COLO668 (cell line): ENCODE data around the gene PXDC1.
"Not testable (repeated sequence)": the region's sequence is repeated elsewhere in the genome, so short reads cannot be mapped to it uniquely, and the experiment has no call there.

ENCODE experiments used
- DNase-seq: peaks from one replicate; lab custom pipeline; 2025; ENCODE audit not compliant: unreplicated experiment; lab: John Stamatoyannopoulos, UW

PXDC1 gene

DNA sequence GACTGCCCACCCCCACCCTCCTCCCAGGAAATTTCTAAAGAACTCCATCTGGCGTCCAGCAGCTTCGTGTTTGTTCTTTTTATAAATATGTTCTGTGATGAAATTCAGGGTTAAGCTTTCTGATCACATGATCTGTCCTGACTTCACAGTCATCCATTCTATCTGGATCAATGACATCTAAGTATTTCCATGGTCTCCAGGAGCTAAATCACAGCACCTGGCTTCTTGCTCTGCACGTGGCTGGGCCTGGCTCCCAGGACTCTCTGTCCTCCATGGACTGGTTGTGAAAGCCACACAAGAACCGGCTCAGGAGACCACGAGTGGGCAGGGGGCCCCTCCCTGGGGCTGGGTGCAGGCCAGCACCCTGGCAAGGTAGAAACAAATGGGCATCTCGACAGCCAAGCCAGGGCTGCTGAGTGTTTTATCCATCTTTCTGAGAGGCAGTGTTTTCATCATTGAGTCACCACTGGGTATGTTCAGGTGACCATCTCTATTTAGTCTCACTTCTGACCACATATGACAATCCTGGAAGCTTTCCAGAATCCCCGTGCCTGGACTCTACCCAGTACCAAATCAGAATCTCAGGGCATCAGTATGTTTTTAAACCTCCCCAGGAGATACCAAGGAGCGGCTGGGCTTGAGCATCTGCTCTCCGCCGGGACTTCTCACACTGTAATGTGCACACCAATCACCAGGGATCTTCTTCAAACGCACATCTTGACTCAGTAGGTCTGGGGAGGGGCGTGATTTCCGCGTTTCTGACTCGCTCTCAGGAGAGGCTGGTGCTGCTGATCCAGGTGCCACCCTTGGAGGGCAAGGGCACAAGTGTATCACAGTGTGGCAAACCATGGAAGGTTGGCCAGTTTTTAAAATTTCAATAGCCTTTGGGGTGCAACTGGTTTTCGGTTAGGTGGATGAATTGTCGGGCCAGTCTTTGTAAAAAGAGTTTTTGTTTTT, 31.6 kb upstream of the PXDC1 start:
- no peak for DNase-seq

DNA sequence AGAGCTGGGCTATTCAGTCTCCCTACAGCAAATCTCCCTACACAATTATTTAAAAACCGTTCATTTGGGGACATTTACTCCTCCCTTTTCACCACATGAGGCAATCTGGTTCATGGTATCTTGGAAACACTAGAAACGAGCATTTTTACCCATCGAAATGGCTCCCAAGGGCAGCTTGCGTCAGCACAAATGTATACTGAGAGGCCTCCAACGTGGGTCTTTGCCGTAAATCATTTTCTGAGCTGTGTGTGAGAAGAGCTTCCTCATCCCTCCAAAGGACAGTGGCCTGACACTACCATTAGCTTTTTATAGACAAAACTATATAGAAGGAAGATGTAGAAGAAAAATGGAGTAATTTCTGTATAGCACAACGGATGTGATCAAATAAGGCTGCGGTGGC, 30.0 kb upstream of the PXDC1 start:
- no peak for DNase-seq

DNA sequence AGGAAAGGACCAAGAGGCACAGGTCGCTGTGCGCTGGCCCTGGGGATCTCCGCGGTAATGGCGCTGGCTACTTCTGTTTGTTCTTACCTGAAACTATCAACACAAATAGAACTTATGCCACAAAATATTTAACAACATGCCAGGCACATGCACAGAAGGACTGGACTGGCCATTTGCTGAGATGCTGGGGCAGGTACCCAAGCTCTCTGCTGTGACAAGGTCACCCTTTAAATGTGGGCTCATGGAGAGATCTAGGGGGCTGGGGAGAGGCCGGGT, 28.0 kb upstream of the PXDC1 start:
- DNase-seq = no peak

GRCh38 chr6:3778701-3779573, 27.4 kb upstream of the PXDC1 start:
- no peak for DNase-seq

DNA sequence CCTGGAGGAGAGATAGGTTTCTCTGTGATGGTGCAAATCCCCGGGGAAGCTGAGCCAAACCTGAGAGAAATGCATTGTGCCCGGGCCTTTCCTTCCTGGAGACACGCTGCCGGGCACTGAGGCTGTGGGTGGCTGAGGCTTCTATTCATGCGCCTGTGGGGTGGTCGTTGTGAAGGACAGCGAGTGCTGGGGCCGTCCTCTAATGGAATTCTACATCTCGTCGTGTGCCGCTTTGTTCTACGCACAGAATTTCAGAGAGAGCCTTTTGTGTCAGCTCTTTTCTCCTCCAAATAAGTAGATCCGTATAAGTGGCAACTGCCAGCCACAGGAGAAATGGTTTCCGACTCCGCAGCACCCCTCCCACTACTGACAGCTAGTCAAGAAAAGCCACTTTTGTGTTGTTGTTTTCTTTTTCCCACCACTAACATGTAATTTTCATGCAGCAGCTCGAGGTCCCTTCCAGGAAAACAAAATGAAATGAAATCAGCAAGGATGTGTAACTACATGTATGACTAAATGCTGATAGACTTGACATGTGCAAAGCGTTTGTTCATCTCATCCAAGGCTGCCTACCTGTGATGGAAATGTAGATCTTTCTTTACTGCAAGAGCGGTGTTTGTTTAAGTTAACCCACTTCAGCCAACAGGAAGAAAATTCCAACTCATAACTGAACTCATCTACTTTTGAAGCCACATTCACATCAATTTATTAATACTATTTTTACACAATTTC, 26.4 kb upstream of the PXDC1 start:
- no peak for DNase-seq

GRCh38 chr6:3776881-3777507, 25.5 kb upstream of the PXDC1 start:
- peak; percentile 4 for DNase-seq

GRCh38 chr6:3775847-3776246, 24.3 kb upstream of the PXDC1 start:
- DNase-seq = no peak

DNA sequence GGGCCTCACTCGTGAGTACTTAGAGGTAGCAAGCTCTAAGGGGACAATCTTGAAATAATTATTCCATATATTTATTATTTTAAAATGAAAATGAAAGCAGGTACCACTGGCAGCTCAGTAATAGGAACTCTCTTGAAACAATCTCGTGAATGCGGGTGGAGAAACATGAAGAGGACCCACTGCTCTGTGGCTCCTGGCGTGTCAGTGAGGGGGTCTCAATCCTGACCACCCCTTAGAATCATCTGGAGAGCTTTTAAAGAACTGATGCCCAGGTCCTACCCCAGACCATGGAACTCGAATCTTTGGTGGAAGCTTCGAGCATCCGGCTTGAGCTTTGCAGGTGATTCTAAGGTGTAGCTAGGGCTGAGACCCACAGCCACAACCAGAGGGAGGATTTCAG, 23.9 kb upstream of the PXDC1 start:
- DNase-seq = no peak

DNA sequence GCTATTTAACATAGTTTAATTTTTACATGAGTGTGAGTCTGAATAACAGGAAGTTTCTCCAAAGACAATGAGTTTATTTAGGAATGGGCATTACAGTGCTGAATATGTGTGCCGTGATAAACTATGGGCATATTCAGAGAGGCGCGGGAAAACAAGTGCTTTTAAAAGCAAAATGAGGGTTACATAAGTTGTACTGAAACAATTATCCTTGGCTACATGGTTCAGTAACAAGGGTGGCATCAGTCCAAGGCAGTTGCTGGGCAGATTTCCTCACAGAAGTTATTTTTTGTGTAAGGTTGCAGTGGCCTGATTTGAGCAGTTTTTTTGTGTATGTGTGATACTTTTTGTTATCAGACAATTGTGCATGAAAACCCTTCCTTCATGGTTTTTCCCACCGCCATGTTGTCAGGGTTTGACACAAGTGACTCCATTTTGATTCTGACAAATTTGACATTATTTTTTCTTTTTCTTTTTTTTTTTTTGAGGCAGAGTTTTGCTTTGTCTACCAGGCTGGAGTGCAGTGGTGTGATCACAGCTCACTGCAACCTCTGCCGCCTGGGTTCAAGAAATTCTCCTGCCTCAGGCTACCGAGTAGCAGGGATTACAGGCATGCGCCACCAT, 22.3 kb upstream of the PXDC1 start:
- DNase-seq = no peak

GRCh38 chr6:3772127-3772999, 20.9 kb upstream of the PXDC1 start:
- DNase-seq = not testable (repeated sequence)

DNA sequence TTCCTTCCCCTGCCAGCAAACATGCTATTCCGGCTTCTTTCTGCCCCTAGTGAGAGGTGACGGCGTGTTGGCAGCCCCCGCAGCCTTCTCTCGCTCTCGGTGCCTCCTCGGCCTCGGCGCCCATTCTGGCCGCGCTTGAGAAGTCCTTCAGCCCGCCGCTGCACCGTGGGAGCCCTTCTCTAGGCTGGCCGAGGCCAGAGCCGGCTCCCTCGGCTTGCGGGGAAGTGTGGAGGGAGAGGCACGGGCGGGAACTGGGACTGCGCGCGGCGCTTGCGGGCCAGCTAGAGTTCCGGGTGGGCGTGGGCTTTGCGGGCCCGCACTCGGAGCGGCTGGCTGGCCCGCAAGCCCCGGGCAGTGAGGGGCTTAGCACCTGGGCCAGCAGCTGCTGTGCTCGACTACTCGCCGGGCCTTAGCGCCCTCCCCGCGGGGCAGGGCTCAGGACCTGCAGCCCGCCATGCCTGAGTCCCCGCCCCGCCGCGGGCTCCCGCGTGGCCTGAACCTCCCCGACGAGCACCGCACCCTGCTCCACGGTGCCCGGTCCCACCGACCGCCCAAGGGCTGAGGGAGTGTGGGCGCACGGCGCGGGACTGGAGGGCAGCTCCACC, 20.0 kb upstream of the PXDC1 start:
- DNase-seq = no peak

GRCh38 chr6:3770023-3770720, 18.7 kb upstream of the PXDC1 start:
- DNase-seq = no peak

DNA sequence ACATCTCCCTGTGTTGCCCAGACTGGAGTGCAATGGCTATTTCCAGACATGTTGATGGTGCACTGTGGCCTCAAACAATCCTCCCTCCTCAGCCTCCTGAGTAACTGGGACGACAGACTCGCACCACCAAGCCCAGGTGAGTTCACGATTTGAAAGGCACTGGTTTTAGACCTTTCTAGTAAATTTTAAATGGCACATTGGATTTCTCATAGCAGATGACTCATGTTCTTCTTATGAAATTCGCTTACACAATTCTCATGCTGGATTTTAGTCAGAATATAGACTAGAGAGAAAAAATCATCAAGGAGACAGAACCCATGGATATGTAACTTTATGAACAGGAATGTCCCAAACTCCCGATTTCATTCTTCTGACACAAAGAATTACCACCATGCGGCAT, 18.1 kb upstream of the PXDC1 start:
- DNase-seq = no peak

- no peak for DNase-seq
Measured at GRCh38 chr6:3768502-3768901, 17.0 kb upstream of the PXDC1 start.

DNA sequence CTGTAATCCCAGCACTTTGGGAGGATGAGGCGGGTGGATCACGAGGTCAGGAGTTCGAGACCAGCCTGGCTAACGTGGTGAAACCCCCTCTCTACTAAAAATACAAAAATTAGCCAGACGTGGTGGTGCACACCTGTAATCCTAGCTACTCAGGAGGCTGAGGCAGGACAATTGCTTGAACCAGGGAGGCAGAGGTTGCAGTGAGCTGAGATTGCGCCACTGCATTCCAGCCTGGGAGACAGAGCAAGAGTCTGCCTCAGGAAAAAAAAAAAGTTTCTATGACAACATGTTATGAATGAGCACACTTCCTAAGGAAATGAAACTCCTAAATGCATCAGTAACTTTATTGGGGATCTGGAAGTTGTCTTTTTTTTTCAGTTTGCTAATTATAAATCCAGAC, 16.0 kb upstream of the PXDC1 start:
- DNase-seq = not testable (repeated sequence)

- no peak for DNase-seq
Measured at GRCh38 chr6:3766214-3766613, 14.7 kb upstream of the PXDC1 start.

GRCh38 chr6:3765415-3765814, 13.9 kb upstream of the PXDC1 start:
- DNase-seq = no peak

- no peak for DNase-seq
Measured at GRCh38 chr6:3764516-3765335, 13.2 kb upstream of the PXDC1 start.
